ENCODE data around the gene FFAR2.

FFAR2 gene

DNA sequence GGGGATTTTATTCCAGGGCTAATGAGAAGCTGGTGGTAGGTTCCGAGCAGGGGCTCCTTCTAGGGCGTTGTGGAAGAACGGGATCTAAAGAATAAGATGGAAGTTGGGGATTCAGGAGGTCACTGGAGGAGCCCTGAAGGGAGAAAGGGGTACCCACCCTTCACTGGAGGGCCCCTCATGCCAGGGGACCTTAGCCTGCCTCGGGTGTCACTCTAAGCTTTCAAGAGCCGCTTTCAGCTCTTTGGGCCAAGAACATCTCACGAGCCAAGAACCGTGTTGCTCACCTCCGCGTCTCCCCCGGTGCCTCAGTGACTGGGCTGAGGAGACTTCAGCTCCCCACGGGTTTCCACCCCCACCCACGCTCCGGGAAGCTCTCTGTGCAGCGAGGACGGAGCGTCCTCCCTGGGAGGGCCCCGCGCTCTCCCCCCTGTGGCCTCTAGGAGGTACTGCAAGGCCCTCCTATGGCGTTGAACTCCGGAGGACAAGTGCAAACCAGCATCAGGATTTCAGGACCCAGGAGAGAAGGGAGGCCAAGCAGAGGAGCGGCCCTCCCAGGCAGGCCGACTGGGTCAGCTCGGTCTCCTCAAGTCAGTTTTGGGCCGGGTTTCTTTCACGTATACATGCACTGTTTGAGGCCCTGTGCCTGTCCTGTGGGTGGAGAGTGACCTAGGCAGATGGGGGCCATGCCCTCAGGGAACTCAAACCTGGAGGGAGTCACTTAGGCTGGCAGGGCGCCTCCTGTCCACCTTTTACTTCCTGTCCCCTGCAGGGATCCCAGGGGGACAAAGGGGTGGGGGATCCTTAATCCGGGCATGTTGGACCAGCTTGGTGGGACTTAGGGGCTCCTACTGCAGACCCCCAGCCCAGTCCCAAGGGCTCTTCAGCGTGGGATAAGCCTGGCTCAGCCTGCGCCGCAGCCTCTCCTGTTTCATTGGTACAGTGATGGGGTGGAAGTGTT is 47.3 kb downstream of the FFAR2 start:
- DNase-seq (ENCODE audit: low spot score in 2 of 2) = peak; percentile 61 to 77
- in situ Hi-C loops (cut with MboI; ENCODE audit: low sequenced_read_pairs) = no loop called here
- Histone ChIP-seq H3K4me3 (no peak overlapping the region), H3K36me3 (replicated peaks) (0 out of 2 replicates have a peak, but pooled peaks cover 2% of the 10 kb centered on the region), H3K4me1 (peaks cover 2% of the 10 kb centered on the region; the same call in 1 of the 2 replicates), H3K27me3 (ENCODE audit: low read depth) (peaks cover 16% of the 10 kb centered on the region), H3K9me3 (no peaks in the 10 kb centered on the region)

DNA sequence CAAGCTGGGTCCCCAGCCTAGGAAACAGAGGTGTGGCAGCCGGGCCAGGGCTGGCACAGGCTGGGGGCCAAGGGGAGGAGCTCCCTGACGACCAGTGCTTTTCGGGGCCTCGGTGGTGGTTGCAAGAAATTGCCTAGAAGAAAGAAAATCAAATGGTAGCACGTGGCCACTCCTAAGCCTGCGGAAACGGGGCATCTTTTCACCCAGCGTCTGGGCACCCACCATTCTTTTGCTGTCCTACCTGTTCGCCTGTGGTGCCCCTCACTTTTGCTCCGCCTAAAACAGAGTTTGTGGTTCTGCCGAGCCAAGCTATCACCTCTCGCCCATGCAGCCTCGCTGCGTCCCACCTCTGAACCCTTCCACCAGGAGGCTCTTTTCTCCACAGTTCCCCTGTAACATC is 49.3 kb downstream of the FFAR2 start:
- no peak overlapping the region for H3K4me3 ChIP-seq
- H3K27me3 ChIP-seq (ENCODE audit: low read depth) = peaks cover 5% of the 10 kb centered on the region; the same call in 1 of the 2 replicates
- H3K9me3 ChIP-seq = no peaks in the 10 kb centered on the region
- in situ Hi-C loops (cut with MboI; ENCODE audit: low sequenced_read_pairs) = no loop called here
- peaks cover 2% of the 10 kb centered on the region; the same call in 1 of the 2 replicates for H3K4me1 ChIP-seq
- no peak for DNase-seq (ENCODE audit: low spot score in 2 of 2)
- H3K36me3 ChIP-seq (replicated peaks) = 0 out of 2 replicates have a peak, but pooled peaks cover 2% of the 10 kb centered on the region

DNA sequence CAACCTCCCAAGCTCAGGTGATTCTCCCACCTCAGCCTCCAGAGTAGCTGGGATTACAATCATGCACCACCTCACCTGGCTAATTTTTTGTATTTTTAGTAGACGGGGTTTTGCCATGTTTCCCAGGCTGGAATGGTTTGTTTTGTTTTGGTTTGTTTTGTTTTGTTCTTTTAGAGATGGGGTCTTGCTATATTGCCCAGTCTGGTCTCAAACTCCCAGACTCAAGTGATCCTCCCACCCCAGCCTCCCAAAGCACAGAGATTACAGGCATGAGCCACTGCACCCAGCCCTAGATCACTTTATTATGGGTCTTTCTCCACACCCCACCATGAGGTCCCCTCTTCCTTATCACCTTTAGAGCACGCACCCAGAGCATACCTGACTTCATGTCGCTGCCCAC is 50.2 kb downstream of the FFAR2 start:
- H3K9me3 ChIP-seq = no peaks in the 10 kb centered on the region
- in situ Hi-C loops (cut with MboI; ENCODE audit: low sequenced_read_pairs) = no loop called here
- DNase-seq (ENCODE audit: low spot score in 2 of 2) = no peak
- peaks cover 2% of the 10 kb centered on the region; the same call in 1 of the 2 replicates for H3K4me1 ChIP-seq
- 0 out of 2 replicates have a peak, but pooled peaks cover 2% of the 10 kb centered on the region for H3K36me3 ChIP-seq (replicated peaks)
- no peak overlapping the region for H3K4me3 ChIP-seq
- H3K27me3 ChIP-seq (ENCODE audit: low read depth) = no peaks in the 10 kb centered on the region; the same call in 1 of the 2 replicates

DNA sequence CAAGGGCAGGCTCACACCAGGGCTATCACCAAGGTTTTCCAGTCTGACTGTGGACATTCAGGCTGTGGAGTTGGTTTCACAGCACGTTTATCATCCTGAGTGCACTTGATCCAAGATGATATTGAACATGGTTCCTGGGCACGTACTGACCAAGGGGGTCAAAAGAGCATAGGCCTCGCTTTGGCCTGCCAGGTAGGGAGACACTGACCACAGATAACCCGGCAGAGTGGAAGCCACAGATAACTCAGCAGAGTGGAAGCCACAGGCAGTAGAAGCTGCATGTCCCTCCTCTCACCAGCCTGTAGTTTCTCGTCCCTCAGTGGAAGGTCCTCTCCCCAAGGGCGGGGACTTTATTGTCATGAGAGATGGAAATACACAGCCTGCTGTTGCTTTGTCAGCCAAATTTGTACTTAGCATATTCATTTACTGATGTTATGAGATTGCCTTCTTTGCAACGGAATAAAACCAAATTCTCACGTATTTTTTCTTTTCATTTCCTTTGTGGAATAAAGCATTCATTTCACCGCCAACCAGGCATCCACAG is 51.0 kb downstream of the FFAR2 start:
- Histone ChIP-seq H3K36me3 (replicated peaks) (peaks cover 2% of the 10 kb centered on the region; the same call in 1 of the 2 replicates), H3K27me3 (ENCODE audit: low read depth) (no peaks in the 10 kb centered on the region), H3K9me3 (no peaks in the 10 kb centered on the region), H3K4me3 (no peak overlapping the region), H3K4me1 (peaks cover 2% of the 10 kb centered on the region; the same call in 1 of the 2 replicates)
- DNase-seq (ENCODE audit: low spot score in 2 of 2) = no peak
- in situ Hi-C loops (cut with MboI; ENCODE audit: low sequenced_read_pairs) = no loop called here

DNA sequence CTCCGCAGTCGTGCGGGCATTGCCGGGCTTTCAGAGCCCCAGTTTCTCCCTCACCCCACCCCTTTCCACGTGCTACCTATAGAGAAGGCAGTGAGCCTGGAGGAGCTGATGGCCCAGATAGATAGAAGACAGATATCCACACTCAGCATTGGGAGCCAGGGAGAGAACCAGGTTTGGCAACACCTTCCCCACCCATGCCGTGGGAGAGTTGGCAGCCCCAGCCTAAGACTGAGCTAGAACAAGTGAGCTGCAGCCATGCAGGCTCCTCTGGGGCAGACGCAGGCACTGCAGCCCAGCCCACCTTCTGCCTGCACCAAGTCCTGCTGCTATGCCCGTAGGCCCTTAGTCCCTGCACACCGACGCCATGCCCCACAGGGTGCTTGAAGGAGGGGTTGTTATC is 52.6 kb downstream of the FFAR2 start:
- no peaks in the 10 kb centered on the region for H3K27me3 ChIP-seq (ENCODE audit: low read depth)
- H3K9me3 ChIP-seq = no peaks in the 10 kb centered on the region
- in situ Hi-C loops (cut with MboI; ENCODE audit: low sequenced_read_pairs) = no loop called here
- no peaks in the 10 kb centered on the region for H3K4me1 ChIP-seq
- H3K36me3 ChIP-seq (replicated peaks) = peaks cover 9% of the 10 kb centered on the region
- H3K4me3 ChIP-seq = no peak overlapping the region
- no peak for DNase-seq (ENCODE audit: low spot score in 2 of 2)
